H9 (cell line): ENCODE results near the gene UBXN7. TPM values are rescaled to one million over a fixed set of nuclear protein-coding genes. Genes with fewer than 3 reads are reported as not detected.

Experiments used
- DNase-seq: peaks from one replicate; pipeline ENCODE4 v3.0.0-alpha.2; 2017
- H2AFZ ChIP-seq: one replicate; pipeline ENCODE4 v1.6.1; 2013; ENCODE audit warnings: mild to moderate bottlenecking, low read length, control low read depth, moderate library complexity
- H2AK5ac ChIP-seq: 2 replicates; pipeline ENCODE4 v1.6.1; 2013; ENCODE audit warnings: low read length, control low read depth, mixed read lengths; ENCODE audit not compliant: insufficient read length
- H2BK120ac ChIP-seq: one replicate; pipeline ENCODE4 v1.6.1; 2013; ENCODE audit warnings: low read depth, mild to moderate bottlenecking, low read length, control low read depth, inconsistent platforms; ENCODE audit not compliant: poor library complexity, severe bottlenecking
- H2BK12ac ChIP-seq: 2 replicates; pipeline ENCODE4 v1.6.1; 2013; ENCODE audit warnings: low read length, control low read depth, mixed read lengths, low read depth; ENCODE audit not compliant: insufficient read length
- H2BK15ac ChIP-seq: 2 replicates; pipeline ENCODE4 v1.6.1; 2013; ENCODE audit warnings: low read depth, low read length, control low read depth
- H2BK20ac ChIP-seq: one replicate; pipeline ENCODE4 v1.6.1; 2013; ENCODE audit warnings: low read depth, mild to moderate bottlenecking, low read length, control low read depth, inconsistent platforms; ENCODE audit not compliant: poor library complexity, severe bottlenecking
- H2BK5ac ChIP-seq: 2 replicates; pipeline ENCODE4 v1.6.1; 2013; ENCODE audit warnings: low read length, control low read depth, mixed read lengths; ENCODE audit not compliant: insufficient read length
- H3K14ac ChIP-seq: 2 replicates; pipeline ENCODE4 v1.6.1; 2013; ENCODE audit warnings: low read length, control low read depth; ENCODE audit not compliant: insufficient read depth
- H3K18ac ChIP-seq: 2 replicates; pipeline ENCODE4 v1.6.1; 2013; ENCODE audit warnings: low read depth, mild to moderate bottlenecking, mixed read lengths, low read length, control low read depth; ENCODE audit not compliant: insufficient read length
- H3K23ac ChIP-seq: 2 replicates; pipeline ENCODE4 v1.6.1; 2013; ENCODE audit warnings: low read length, control low read depth, mixed read lengths, low read depth; ENCODE audit not compliant: insufficient read length
- H3K23me2 ChIP-seq: 2 replicates; pipeline ENCODE4 v1.6.1; 2013; ENCODE audit warnings: low read depth, mild to moderate bottlenecking, mixed read lengths, low read length, control low read depth; ENCODE audit not compliant: insufficient read length, poor library complexity, severe bottlenecking
- H3K27ac ChIP-seq: 2 replicates; pipeline ENCODE4 v1.5.1; 2013; ENCODE audit warnings: low read length, control low read depth, mixed read lengths, low read depth; ENCODE audit not compliant: insufficient read length
- H3K27me3 ChIP-seq: 2 replicates; pipeline ENCODE4 v1.6.1; 2013; ENCODE audit warnings: low read length, control low read depth, inconsistent platforms; ENCODE audit not compliant: insufficient read depth
- H3K4ac ChIP-seq: 2 replicates; pipeline ENCODE4 v1.6.1; 2013; ENCODE audit warnings: low read depth, mild to moderate bottlenecking, control low read depth, inconsistent platforms, low read length, moderate library complexity
- H3K4me1 ChIP-seq: 2 replicates; pipeline ENCODE4 v1.6.1; 2013; ENCODE audit warnings: low read length, control low read depth, inconsistent platforms; ENCODE audit not compliant: insufficient read depth
- H3K4me2 ChIP-seq: 2 replicates; pipeline ENCODE4 v1.6.1; 2013; ENCODE audit warnings: low read length, control low read depth, mixed read lengths; ENCODE audit not compliant: insufficient read length, insufficient read depth
- H3K56ac ChIP-seq: 2 replicates; pipeline ENCODE4 v1.6.1; 2013; ENCODE audit warnings: low read depth, mild to moderate bottlenecking, mixed read lengths, low read length, control low read depth; ENCODE audit not compliant: insufficient read length
- H3K79me1 ChIP-seq: 2 replicates; pipeline ENCODE4 v1.6.1; 2013; ENCODE audit warnings: low read depth, mild to moderate bottlenecking, moderate library complexity, low read length, control low read depth, inconsistent platforms; ENCODE audit not compliant: insufficient read depth, poor library complexity, severe bottlenecking
- H3K79me2 ChIP-seq: 2 replicates; pipeline ENCODE4 v1.6.1; 2013; ENCODE audit warnings: low read length, control low read depth, inconsistent platforms; ENCODE audit not compliant: insufficient read depth
- H3K9ac ChIP-seq: 2 replicates; pipeline ENCODE4 v1.6.1; 2013; ENCODE audit warnings: low read length, control low read depth, mixed read lengths; ENCODE audit not compliant: insufficient read length; ENCODE audit errors: extremely low read depth
- H3K9me3 ChIP-seq: one replicate; pipeline ENCODE4 v1.6.1; 2013; ENCODE audit warnings: low read depth, low read length, inconsistent platforms; ENCODE audit not compliant: control insufficient read depth
- H3T11ph ChIP-seq: one replicate; pipeline ENCODE4 v1.6.1; 2013; ENCODE audit warnings: mild to moderate bottlenecking, low read length, control low read depth, inconsistent platforms
- H4K20me1 ChIP-seq: one replicate; pipeline ENCODE4 v1.6.1; 2013; ENCODE audit not compliant: control insufficient read depth, insufficient read length, insufficient read depth
- H4K5ac ChIP-seq: 2 replicates; pipeline ENCODE4 v1.6.1; 2013; ENCODE audit warnings: low read depth, mild to moderate bottlenecking, mixed read lengths, low read length, control low read depth; ENCODE audit not compliant: insufficient read length
- H4K8ac ChIP-seq: replicated peaks from 2 replicates; pipeline ENCODE4 v1.6.1; 2013; ENCODE audit warnings: low read length, control low read depth, mixed read lengths, low read depth; ENCODE audit not compliant: insufficient read length
- H4K91ac ChIP-seq: 2 replicates; pipeline ENCODE4 v1.6.1; 2013; ENCODE audit warnings: low read depth, mild to moderate bottlenecking, moderate library complexity, mixed read lengths, low read length, control low read depth; ENCODE audit not compliant: insufficient read length
- H3K27ac Mint-ChIP-seq, 3 experiments: 2 replicates in 2 of 3; 3 replicates in 1 of 3; pipeline ENCODE4 v1.8.0; 2020 to 2021; ENCODE audit warnings: mixed read lengths in 3 of 3, mild to moderate bottlenecking in 1 of 3, moderate library complexity in 1 of 3
- H3K27me3 Mint-ChIP-seq: 2 replicates; pipeline ENCODE4 v1.8.0; 2021; ENCODE audit warnings: low read depth, mild to moderate bottlenecking, moderate library complexity, mixed read lengths
- H3K36me3 Mint-ChIP-seq, 3 experiments: 2 replicates in 2 of 3; 3 replicates in 1 of 3; pipeline ENCODE4 v1.8.0; 2020 to 2021; ENCODE audit warnings: low read depth in 3 of 3, mixed read lengths in 3 of 3; ENCODE audit not compliant: insufficient read depth in 1 of 3
- H3K4me1 Mint-ChIP-seq, 2 experiments: 2 replicates each; pipeline ENCODE4 v1.8.0; 2020; ENCODE audit warnings: mixed read lengths in 2 of 2
- H3K4me3 Mint-ChIP-seq, 2 experiments: 2 replicates in 1 of 2; 3 replicates in 1 of 2; pipeline ENCODE4 v1.8.0; 2020 to 2021; ENCODE audit warnings: mild to moderate bottlenecking in 2 of 2, mixed read lengths in 2 of 2, moderate library complexity in 1 of 2
- H3K9me3 Mint-ChIP-seq, 2 experiments: 2 replicates in 1 of 2; 3 replicates in 1 of 2; pipeline ENCODE4 v1.8.0; 2020; ENCODE audit warnings: mild to moderate bottlenecking in 2 of 2, mixed read lengths in 2 of 2, moderate library complexity in 1 of 2
- WGBS: extraction: QIAGEN DNeasy Blood & Tissue Kit; methylation state at CpG from one replicate; pipeline ENCODE4 v1.1.7; 2013; ENCODE audit warnings: missing lambda C conversion rate, low lambda C conversion rate, mixed read lengths; ENCODE audit not compliant: insufficient read length; ENCODE audit errors: extremely low coverage; 5-methylcytosine and 5-hydroxymethylcytosine counted together
- total RNA-seq: library from RNA; stranded (reverse); gene quantifications from 2 replicates; pipeline ENCODE4 v1.2.1, GENCODE V29; 2021
- TF ChIP-seq, protein P1 (sequence below): fragments of 200-600 bp; sonication (generic); conservative IDR thresholded peaks from 3 replicates; pipeline ENCODE4 v1.8.0; 2021; ENCODE audit warnings: antibody characterized with exemption, mild to moderate bottlenecking

The UBXN7 gene
- total RNA-seq, 1 experiment from 2014 or later, result 110 TPM

DNA sequence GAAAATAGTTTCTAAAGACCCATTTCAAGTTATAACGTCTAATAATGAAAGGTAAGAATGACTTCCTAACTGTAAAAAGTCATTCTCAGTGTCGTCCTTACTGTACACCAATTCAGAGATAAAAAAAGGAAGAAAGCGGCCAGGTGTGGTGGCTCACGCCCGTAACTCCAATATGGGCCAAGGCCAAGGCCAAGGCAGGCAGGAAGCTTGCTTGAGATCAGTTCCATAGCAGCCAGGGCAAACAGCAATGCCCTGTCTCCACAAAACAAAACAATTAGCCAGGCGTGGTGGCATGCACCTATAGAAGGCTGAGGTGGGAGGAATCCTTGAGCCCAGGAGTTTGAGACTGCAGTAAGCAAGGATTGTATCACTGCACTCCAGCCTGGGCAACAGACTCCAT, 31.9 kb downstream of the UBXN7 start:
- no peaks in the 10 kb centered on the region for H4K20me1 ChIP-seq
- no peak overlapping the region for H2BK15ac ChIP-seq
- H2BK5ac ChIP-seq, result no peak overlapping the region
- no peak overlapping the region for H3K4me2 ChIP-seq
- no peak overlapping the region for H3K23ac ChIP-seq
- H3K27ac Mint-ChIP-seq, result 0 out of 7 replicates have a peak overlapping the region, but pooled peaks of 1 of the 3 experiments have one; percentile 20
- no peaks in the 10 kb centered on the region for H3K9me3 Mint-ChIP-seq
- WGBS, result no CpG with 5 or more reads among the region's 6 CpGs
- H3K4me3 Mint-ChIP-seq, result no peak overlapping the region
- H3K36me3 Mint-ChIP-seq, result peaks cover 29 to 67% (median 63%) of the 10 kb centered on the region in 3 experiments; a peak in 6 of 7 replicates
- no peak overlapping the region for H2AK5ac ChIP-seq
- TF ChIP-seq, protein P1, sequence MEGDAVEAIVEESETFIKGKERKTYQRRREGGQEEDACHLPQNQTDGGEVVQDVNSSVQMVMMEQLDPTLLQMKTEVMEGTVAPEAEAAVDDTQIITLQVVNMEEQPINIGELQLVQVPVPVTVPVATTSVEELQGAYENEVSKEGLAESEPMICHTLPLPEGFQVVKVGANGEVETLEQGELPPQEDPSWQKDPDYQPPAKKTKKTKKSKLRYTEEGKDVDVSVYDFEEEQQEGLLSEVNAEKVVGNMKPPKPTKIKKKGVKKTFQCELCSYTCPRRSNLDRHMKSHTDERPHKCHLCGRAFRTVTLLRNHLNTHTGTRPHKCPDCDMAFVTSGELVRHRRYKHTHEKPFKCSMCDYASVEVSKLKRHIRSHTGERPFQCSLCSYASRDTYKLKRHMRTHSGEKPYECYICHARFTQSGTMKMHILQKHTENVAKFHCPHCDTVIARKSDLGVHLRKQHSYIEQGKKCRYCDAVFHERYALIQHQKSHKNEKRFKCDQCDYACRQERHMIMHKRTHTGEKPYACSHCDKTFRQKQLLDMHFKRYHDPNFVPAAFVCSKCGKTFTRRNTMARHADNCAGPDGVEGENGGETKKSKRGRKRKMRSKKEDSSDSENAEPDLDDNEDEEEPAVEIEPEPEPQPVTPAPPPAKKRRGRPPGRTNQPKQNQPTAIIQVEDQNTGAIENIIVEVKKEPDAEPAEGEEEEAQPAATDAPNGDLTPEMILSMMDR, result no peak
- H3K79me1 ChIP-seq, result peaks cover 3% of the 10 kb centered on the region
- no peak overlapping the region for H3K14ac ChIP-seq
- H4K91ac ChIP-seq, result no peak overlapping the region
- no peaks in the 10 kb centered on the region for H3K9me3 ChIP-seq
- no peaks in the 10 kb centered on the region for H3K4me1 ChIP-seq
- no peak overlapping the region for H3K27ac ChIP-seq
- H4K5ac ChIP-seq, result no peak overlapping the region
- H3K4ac ChIP-seq, result no peak overlapping the region
- H4K8ac ChIP-seq, result no peak overlapping the region
- H3K9ac ChIP-seq, result no peak overlapping the region
- H3K79me2 ChIP-seq, result no peaks in the 10 kb centered on the region
- H2BK12ac ChIP-seq, result no peak overlapping the region
- no peaks in the 10 kb centered on the region for H3K27me3 ChIP-seq
- no peak overlapping the region for H2BK20ac ChIP-seq
- DNase-seq, result no peak
- H3K18ac ChIP-seq, result no peak overlapping the region
- no peaks in the 10 kb centered on the region for H3K23me2 ChIP-seq
- no peak overlapping the region for H3T11ph ChIP-seq
- no peaks in the 10 kb centered on the region for H3K27me3 Mint-ChIP-seq
- no peak overlapping the region for H2BK120ac ChIP-seq
- no peak overlapping the region for H2AFZ ChIP-seq
- H3K4me1 Mint-ChIP-seq, result no peaks in the 10 kb centered on the region
- H3K56ac ChIP-seq, result no peak overlapping the region
